Measurements from ENCODE around the gene HERC2.
A peak's percentile ranks its signal among the peaks of the same experiment; 100 is the strongest.
"Not testable (repeated sequence)": the region's sequence is repeated elsewhere in the genome, so short reads cannot be mapped to it uniquely, and the experiment has no call there.

The HERC2 gene

GRCh38 chr15:28322129-28322588 lies at the start of gene HERC2:
HERC2 (minus strand) TSS chr15:28322179; CDS start chr15:28321433, 746 bp downstream.
- not testable (repeated sequence) for H3K27me3 ChIP-seq; H3K27ac ChIP-seq; H3K36me3 ChIP-seq; H3K9me3 ChIP-seq; H3K4me1 ChIP-seq (ENCODE audit: control insufficient read depth in 1 of 2, insufficient read depth in 1 of 2, low read depth in 1 of 2, low read length in 1 of 2)
- H3K4me3 ChIP-seq (ENCODE audit: low read depth in 1 of 2, low read length in 1 of 2): peak within 1 kb of the TSS in 1 of 2 experiments; percentile 35

GRCh38 chr15:28365502-28365901 lies 43.5 kb upstream of the HERC2 start:
- not testable (repeated sequence) for H3K4me3 ChIP-seq (ENCODE audit: low read depth in 1 of 2, low read length in 1 of 2); H3K36me3 ChIP-seq; H3K27ac ChIP-seq; H3K4me1 ChIP-seq (ENCODE audit: control insufficient read depth in 1 of 2, insufficient read depth in 1 of 2, low read depth in 1 of 2, low read length in 1 of 2); H3K9me3 ChIP-seq; H3K27me3 ChIP-seq

- H3K4me3 ChIP-seq (ENCODE audit: low read depth in 1 of 2, low read length in 1 of 2); H3K27me3 ChIP-seq; H3K36me3 ChIP-seq; H3K27ac ChIP-seq; H3K4me1 ChIP-seq (ENCODE audit: control insufficient read depth in 1 of 2, insufficient read depth in 1 of 2, low read depth in 1 of 2, low read length in 1 of 2); H3K9me3 ChIP-seq: not testable (repeated sequence)
These were observed 36.0 kb upstream of the HERC2 start, which contains the start of gene GOLGA6L24 for GRCh38 chr15:28357984-28358383. GOLGA6L24 (minus strand) TSS chr15:28358084; CDS start chr15:28358023, 61 bp downstream.

GRCh38 chr15:28321358-28322078 lies 461 bp downstream of the HERC2 start:
- not testable (repeated sequence) for H3K9me3 ChIP-seq; H3K27me3 ChIP-seq; H3K27ac ChIP-seq; H3K36me3 ChIP-seq; H3K4me1 ChIP-seq (ENCODE audit: control insufficient read depth in 1 of 2, insufficient read depth in 1 of 2, low read depth in 1 of 2, low read length in 1 of 2)
- H3K4me3 ChIP-seq (ENCODE audit: low read depth in 1 of 2, low read length in 1 of 2): peak overlapping the region in 1 of 2 experiments; percentile 35

GRCh38 chr15:28319725-28320124 lies 2.3 kb downstream of the HERC2 start:
- not testable (repeated sequence) for H3K4me1 ChIP-seq (ENCODE audit: control insufficient read depth in 1 of 2, insufficient read depth in 1 of 2, low read depth in 1 of 2, low read length in 1 of 2); H3K36me3 ChIP-seq; H3K4me3 ChIP-seq (ENCODE audit: low read depth in 1 of 2, low read length in 1 of 2); H3K9me3 ChIP-seq; H3K27ac ChIP-seq; H3K27me3 ChIP-seq

GRCh38 chr15:28318828-28319227 lies 3.2 kb downstream of the HERC2 start:
- H3K4me3 ChIP-seq (ENCODE audit: low read depth in 1 of 2, low read length in 1 of 2); H3K4me1 ChIP-seq (ENCODE audit: control insufficient read depth in 1 of 2, insufficient read depth in 1 of 2, low read depth in 1 of 2, low read length in 1 of 2); H3K9me3 ChIP-seq; H3K27ac ChIP-seq; H3K36me3 ChIP-seq; H3K27me3 ChIP-seq: not testable (repeated sequence)

GRCh38 chr15:28318122-28318521 lies 3.9 kb downstream of the HERC2 start:
- H3K36me3 ChIP-seq; H3K9me3 ChIP-seq; H3K4me1 ChIP-seq (ENCODE audit: control insufficient read depth in 1 of 2, insufficient read depth in 1 of 2, low read depth in 1 of 2, low read length in 1 of 2); H3K4me3 ChIP-seq (ENCODE audit: low read depth in 1 of 2, low read length in 1 of 2); H3K27ac ChIP-seq; H3K27me3 ChIP-seq: not testable (repeated sequence)

- not testable (repeated sequence) for H3K36me3 ChIP-seq; H3K27me3 ChIP-seq; H3K4me3 ChIP-seq (ENCODE audit: low read depth in 1 of 2, low read length in 1 of 2); H3K27ac ChIP-seq; H3K4me1 ChIP-seq (ENCODE audit: control insufficient read depth in 1 of 2, insufficient read depth in 1 of 2, low read depth in 1 of 2, low read length in 1 of 2); H3K9me3 ChIP-seq
These were observed 5.0 kb downstream of the HERC2 start for GRCh38 chr15:28316958-28317357.

- H3K9me3 ChIP-seq; H3K27me3 ChIP-seq; H3K4me3 ChIP-seq (ENCODE audit: low read depth in 1 of 2, low read length in 1 of 2); H3K4me1 ChIP-seq (ENCODE audit: control insufficient read depth in 1 of 2, insufficient read depth in 1 of 2, low read depth in 1 of 2, low read length in 1 of 2); H3K27ac ChIP-seq; H3K36me3 ChIP-seq: not testable (repeated sequence)
These were observed 11.5 kb downstream of the HERC2 start for GRCh38 chr15:28310454-28310853.

- not testable (repeated sequence) for H3K27ac ChIP-seq; H3K27me3 ChIP-seq; H3K36me3 ChIP-seq; H3K4me1 ChIP-seq (ENCODE audit: control insufficient read depth in 1 of 2, insufficient read depth in 1 of 2, low read depth in 1 of 2, low read length in 1 of 2); H3K4me3 ChIP-seq (ENCODE audit: low read depth in 1 of 2, low read length in 1 of 2); H3K9me3 ChIP-seq
These were observed 13.3 kb downstream of the HERC2 start for GRCh38 chr15:28308718-28309117.

- not testable (repeated sequence) for H3K4me3 ChIP-seq (ENCODE audit: low read depth in 1 of 2, low read length in 1 of 2); H3K36me3 ChIP-seq; H3K27ac ChIP-seq; H3K4me1 ChIP-seq (ENCODE audit: control insufficient read depth in 1 of 2, insufficient read depth in 1 of 2, low read depth in 1 of 2, low read length in 1 of 2); H3K27me3 ChIP-seq; H3K9me3 ChIP-seq
These were observed 16.3 kb downstream of the HERC2 start for GRCh38 chr15:28305700-28306099.

- not testable (repeated sequence) for H3K27me3 ChIP-seq; H3K4me3 ChIP-seq (ENCODE audit: low read depth in 1 of 2, low read length in 1 of 2)
These were observed 24.5 kb downstream of the HERC2 start for GRCh38 chr15:28297434-28297833.

GRCh38 chr15:28296814-28297213 lies 25.2 kb downstream of the HERC2 start:
- not testable (repeated sequence) for H3K9me3 ChIP-seq; H3K36me3 ChIP-seq; H3K27me3 ChIP-seq; H3K27ac ChIP-seq; H3K4me1 ChIP-seq (ENCODE audit: control insufficient read depth in 1 of 2, insufficient read depth in 1 of 2, low read depth in 1 of 2, low read length in 1 of 2); H3K4me3 ChIP-seq (ENCODE audit: low read depth in 1 of 2, low read length in 1 of 2)

More at GRCh38 chr15:28297434-28297833, 24.5 kb downstream of the HERC2 start:
- not testable (repeated sequence) for H3K4me1 ChIP-seq (ENCODE audit: control insufficient read depth in 1 of 2, insufficient read depth in 1 of 2, low read depth in 1 of 2, low read length in 1 of 2); H3K27ac ChIP-seq; H3K36me3 ChIP-seq; H3K9me3 ChIP-seq

- H3K27ac ChIP-seq; H3K27me3 ChIP-seq; H3K36me3 ChIP-seq; H3K4me1 ChIP-seq (ENCODE audit: control insufficient read depth in 1 of 2, insufficient read depth in 1 of 2, low read depth in 1 of 2, low read length in 1 of 2); H3K4me3 ChIP-seq (ENCODE audit: low read depth in 1 of 2, low read length in 1 of 2); H3K9me3 ChIP-seq: not testable (repeated sequence)
These were observed 26.9 kb downstream of the HERC2 start for GRCh38 chr15:28295009-28295563.

All from neutrophil (primary cell).